ENCODE measurements around the gene NPNT. TPM values are rescaled to one million over a fixed set of nuclear protein-coding genes. Genes with fewer than 3 reads are reported as not detected.
A peak's percentile ranks its signal among the peaks of the same experiment; 100 is the strongest.

The NPNT gene
- total RNA-seq, 1 experiment from 2014 or later: not detected

DNA sequence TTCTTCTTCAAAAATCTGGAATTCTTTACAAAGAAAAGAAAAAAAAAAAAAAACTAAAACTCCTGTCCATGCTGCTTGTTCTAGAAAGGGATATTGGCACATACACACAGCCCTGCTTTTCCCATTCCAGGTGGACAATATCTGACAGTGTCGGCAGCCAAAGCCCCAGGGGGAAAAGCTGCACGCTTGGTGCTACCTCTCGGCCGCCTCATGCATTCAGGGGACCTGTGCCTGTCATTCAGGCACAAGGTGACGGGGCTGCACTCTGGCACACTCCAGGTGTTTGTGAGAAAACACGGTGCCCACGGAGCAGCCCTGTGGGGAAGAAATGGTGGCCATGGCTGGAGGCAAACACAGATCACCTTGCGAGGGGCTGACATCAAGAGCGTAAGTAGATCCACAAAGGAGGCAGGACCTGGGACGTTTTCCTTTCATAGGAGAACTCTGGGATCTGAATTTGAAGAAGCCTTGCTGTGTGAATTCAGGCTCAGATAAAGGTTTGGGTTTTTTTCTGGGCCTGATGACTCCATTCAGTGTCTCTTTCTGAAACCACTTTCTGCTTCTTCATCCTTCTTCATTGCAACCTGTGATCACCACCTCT, 71.9 kb downstream of the NPNT start:
- DNase-seq (ENCODE audit: low read depth): no peak

DNA sequence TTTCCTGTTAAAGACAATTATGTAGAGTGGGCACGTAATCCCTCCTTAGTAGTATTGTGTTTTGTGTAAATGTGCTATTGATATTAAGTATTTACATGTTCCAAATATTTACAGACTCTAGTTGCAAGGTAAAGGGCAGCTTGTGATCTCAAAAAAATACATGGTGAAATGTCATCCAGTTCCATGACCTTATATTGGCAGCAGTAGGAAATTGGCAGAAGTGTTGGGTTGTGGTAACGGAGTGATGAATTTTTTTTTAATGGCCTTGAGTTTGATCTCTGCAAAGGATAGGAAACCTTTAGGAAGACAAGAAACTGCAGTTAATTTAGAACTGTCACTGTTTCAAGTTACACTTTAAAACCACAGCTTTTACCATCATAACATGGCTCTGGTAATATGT, 74.3 kb downstream of the NPNT start:
- no peak for DNase-seq (ENCODE audit: low read depth)

DNA sequence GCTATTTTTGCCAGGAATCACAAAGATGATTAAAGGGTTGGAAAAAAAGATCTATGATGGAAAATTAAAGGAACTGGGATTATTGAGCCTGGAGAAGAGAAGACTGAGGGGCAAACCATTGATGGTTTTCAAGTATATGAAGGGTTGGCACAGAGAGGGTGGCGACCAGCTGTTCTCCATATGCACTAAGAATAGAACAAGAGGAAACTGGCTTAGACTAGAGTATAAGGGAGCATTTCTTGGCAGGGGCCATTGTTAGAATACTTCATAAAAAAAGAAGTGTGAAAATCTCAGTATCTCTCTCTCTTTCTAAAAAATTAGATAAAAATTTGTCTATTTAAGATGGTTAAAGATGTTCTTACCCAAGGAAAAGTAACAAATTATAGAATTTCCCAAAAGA, 75.1 kb downstream of the NPNT start:
- no peak for DNase-seq (ENCODE audit: low read depth)

DNA sequence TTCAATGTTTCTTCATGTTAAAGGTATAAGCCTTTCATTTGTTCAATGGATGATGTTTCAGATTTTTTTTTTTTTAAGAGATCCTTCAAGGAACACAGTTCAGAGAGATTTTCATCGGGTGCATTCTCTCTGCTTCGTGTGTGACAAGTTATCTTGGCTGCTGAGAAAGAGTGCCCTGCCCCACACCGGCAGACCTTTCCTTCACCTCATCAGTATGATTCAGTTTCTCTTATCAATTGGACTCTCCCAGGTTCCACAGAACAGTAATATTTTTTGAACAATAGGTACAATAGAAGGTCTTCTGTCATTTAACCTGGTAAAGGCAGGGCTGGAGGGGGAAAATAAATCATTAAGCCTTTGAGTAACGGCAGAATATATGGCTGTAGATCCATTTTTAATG, 75.8 kb downstream of the NPNT start:
- no peak for DNase-seq (ENCODE audit: low read depth)

DNA sequence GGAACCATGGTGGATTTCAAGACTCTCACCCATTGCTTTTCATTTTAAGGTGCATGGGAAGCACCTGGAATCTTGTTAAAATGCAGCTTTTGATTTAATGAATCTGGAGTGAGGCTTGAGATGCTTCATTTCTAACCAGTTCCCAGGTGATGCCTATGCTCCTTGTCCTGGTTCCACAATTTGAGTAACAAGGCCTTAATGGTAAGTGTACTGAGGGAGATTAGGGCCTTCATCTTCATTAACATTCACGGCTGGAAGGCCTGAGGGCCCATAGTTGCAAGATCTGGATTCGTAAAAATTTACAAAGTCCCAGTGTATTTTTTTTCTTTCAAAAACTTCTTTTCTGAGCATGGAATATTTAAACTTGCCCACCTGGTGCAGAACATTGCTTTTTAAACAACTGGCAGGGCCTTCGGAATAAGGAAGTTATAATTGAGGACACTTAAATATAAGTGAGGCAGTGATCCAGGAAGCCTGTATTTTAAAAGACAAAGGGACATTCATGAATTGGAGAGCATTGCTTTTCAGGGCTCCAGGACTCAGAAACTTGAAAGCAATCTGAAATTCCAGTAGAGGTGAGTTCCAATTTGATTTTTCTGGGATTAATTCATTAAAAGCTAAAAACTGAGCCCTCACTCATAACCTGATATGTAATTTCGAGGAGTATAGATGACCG, 77.8 kb downstream of the NPNT start:
- DNase-seq (ENCODE audit: low read depth): no peak

DNA sequence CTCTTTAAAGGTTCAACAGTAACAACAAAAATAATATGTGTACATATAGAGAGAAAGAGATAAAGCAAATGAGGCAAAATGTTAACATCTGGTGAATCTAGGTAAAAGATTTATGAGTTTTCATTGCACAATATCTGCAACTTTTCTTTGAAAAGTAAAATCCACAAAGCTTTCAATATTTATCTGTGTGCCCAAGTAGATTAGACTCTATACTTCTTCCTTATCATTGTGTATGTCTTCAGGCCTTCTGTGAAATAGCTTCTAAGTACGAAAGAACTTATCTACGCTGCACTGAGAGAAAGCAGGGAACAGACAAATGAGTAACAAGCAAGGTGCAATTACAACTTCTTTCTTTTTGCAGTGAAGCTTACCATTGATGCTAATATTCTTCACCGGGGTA, 81.6 kb downstream of the NPNT start:
- DNase-seq (ENCODE audit: low read depth): no peak

DNA sequence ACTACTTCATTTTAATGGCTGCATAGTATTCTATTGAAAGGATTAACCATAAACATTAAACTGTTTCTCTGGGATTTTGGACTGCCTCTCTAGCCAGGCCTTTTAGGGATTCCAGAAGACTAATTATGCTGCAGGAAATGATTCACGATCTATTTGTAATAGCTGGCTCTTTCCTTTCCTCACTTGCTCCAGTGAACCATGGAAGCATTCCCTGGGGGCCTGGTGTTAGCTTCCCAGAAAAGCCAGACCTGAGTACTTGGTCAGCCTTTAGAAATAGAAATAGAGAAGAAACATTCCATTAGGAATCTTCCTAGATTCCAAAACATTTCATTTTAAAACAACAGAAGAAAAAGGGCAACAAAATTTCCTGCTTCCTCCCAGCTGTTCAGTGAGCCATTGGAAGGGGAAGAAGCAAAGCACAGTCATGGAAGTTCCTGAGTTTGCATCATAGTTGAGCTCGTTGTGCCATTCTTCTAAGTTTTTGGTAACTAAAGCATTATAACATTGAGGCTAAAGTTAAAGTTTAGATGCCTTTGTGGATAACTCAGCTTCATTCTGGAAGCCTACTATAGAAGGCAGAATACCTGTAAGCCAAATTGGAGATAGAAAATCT, 83.5 kb downstream of the NPNT start:
- peak; percentile 73 for DNase-seq (ENCODE audit: low read depth)

DNA sequence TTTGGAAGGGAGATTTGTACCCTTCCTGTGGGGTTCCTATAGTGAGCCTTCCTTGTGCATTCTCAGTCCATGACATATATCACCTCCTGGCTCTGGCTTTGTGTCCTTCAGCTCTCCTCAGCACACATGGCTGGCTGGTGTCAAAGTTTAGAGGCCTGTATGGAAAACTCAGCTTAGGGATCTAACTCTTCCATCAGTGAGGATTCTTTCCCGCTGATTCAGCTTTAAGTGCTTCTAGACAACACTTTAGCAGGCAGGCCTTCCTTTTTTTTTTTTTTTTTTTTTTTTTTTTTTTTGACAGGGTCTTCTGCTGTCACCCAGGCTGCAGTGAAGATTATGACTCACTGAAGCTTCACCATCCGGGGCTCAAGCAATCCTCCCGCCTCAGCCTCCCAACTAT, 84.2 kb downstream of the NPNT start:
- peak; percentile 52 for DNase-seq (ENCODE audit: low read depth)

DNA sequence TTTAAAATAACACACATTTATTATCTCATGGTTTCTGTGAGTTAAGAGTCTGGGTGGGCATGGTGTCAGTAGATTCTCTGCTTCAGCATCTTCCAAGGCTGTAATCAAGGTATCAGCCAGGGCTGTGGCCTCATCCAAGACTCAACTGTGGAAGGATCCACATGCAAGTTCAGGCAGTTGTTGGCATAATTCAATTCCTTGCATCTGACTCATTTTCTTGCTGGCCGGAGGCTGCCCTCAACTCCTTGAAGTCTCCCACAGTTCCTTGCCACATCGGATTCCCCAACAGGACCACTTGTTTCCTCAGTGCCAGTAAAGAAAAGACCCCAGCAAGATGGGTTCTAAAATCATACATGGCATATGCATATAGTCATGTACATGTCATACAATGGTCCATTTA, 93.4 kb downstream of the NPNT start:
- DNase-seq (ENCODE audit: low read depth): peak; percentile 9

DNA sequence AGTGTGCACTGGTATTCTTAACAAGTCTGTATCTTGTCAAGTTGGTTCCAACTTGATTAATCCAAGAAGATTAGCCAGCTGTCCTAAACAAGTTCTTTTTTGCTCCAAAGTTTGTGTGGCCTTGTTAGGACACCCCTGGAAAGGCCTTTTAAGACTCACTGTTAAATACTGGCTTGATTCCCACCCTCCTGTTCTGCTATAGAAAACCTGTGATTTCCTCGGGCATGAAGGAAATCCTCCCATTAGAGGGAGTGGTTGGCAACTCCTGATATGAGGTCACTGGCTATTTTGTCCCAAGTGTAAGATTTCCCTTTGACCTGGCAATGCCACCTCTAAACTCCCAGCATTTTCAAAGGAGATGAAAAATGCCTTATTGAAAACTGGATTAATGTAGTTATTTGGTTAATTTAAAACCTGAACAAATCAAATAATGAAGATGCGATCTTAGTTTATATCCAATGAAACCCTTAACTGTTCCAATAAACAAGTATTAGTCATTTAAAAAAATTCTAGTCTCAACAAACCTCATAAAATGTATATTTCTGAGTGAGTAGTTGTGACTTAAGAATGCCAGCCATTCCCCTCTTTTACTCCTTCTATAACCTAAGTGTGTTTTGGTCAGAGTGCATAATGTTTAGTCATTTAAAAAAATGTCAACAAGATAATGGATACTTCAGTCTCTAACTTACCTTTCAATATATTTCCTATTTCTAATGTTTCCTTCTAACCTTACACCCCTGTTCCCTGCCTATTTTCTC, 94.4 kb downstream of the NPNT start:
- DNase-seq (ENCODE audit: low read depth): no peak

DNA sequence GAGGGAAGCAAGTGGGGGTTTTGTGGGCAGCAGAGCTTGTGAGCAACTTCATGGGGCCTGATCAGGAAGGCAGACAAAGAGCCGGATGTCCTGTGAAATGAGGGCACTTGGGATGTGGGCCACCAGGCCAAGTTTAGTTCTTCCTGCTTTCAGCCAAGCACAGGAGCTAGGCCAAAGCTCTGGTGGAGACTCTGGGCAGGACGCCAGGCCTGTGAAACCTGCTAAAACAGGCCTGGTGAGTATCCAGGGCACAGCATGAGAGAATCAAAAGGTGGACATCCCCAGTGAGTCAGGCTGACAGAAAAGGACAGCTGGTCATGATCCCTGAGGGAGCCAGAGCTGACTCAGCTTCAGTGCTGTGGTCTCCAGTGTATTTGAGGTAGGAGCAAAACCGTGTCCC, 95.7 kb downstream of the NPNT start:
- peak; percentile 94 for DNase-seq (ENCODE audit: low read depth)

DNA sequence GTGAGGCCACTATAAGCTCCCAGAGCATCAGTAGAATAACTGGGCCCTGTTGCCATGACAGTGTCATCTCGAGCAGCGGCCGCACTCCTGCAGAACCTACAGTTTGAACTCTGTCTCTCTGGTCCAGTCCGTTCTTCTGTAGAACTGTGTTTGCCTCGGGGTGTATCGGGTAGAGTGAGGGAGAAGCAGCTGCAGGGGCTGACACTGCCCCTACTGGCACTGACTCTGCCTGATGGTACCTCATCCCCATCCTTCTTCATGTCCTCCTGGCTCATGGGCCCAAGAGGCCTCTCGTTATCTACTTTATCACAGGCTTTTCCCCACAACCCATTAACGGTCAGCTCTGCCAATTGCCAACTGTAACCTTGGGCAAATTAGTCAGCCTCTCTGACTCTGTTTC, 96.5 kb downstream of the NPNT start:
- DNase-seq (ENCODE audit: low read depth): no peak

DNA sequence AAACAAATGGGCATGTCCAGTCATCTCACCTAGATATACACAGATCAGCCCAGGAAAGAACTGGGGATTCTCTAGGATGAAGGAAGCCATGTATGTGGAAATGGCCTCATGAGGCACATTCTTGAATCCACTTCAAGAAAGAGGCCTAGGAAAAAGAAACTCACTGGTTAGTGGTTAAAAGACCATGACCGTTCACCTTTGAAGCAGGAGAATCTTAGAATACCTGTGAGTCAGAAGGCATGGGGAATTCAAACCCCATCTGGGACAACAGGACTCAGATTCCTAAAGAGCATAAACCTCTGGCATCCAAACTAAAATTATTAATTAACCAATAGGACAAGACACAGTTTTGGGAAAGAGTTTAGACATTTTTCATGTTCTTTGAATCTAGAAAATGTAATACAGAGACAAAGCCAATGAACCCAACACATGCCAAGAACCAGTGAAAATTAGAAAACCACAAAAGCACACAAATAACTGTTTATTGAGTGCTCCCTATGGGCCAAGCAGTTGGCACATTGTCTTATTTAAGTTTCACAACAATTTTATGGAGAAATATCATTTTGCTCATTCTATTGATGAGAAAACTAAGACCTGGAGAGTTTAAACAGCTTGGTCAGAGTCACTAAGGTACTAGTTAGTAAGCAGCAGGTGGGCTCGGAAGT, 97.5 kb downstream of the NPNT start:
- DNase-seq (ENCODE audit: low read depth): peak; percentile 20

DNA sequence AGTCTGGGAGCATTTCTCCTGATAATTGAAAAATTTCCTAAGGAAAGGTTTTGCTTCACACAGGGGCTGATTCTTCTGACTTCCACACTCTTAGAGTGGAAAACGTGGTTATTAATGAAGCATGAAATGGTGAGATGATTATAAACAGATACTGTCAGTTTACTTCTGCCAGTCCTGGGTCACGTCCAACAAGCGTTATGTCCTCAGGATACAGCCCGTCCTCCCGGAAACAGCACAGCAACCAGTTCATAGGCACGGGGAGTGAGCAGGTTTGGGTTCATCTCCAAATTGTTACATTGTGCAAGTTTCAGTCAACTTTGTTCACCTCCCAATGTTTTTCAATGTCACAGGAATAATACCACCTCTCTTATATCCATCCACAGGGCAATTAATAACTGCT, 98.8 kb downstream of the NPNT start:
- DNase-seq (ENCODE audit: low read depth): no peak

DNA sequence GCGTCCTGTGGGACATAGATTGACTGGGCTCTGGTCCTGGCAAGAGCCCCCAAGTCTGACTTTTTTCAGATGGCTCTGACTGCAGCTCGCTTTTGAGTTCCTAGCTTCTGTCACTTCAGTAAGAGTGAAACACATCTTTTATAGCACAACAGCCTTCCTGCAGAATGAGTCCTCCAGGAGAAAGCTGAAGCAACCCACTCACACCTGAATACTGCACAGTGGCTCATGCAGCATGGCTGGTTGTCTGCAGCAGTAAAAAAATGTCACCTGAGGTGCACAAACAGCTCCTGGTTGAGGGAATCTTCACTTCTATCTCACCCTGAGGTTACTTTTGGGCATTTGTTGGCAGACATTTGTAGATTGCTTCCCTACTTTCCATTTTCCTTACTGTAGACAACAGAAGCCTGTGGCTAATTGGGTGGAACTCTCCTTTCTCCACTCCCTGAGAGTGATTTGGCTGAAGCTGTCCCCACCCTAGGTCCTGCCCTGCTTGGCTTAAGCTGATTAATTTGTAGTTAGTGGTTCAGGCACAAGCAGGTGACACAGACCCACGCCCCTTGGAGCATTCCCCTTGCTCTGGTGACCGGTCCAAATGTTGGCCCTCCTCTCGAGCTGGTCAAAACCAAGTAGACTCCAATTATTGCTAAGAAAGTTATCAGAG, 99.7 kb downstream of the NPNT start:
- no peak for DNase-seq (ENCODE audit: low read depth)

DNA sequence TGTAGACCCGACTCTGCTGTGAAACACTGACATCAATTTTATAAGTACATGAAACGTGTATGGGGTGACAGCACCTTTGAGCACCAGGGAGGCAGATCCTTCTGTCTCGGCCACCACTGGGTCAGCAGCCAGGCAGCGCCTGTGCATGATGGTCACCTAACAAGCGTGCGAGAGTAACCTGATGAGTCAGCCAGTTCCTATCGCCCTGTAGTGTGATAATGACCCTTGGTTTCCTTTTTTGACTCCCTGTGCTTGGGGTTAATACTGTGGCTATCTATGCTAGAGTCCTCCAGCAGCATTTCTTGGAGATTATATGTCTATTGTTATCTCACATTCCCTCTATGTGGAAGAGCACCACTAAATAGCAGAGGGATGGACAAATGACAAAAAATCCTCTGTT, 101.6 kb downstream of the NPNT start:
- DNase-seq (ENCODE audit: low read depth): peak; percentile 10

DNA sequence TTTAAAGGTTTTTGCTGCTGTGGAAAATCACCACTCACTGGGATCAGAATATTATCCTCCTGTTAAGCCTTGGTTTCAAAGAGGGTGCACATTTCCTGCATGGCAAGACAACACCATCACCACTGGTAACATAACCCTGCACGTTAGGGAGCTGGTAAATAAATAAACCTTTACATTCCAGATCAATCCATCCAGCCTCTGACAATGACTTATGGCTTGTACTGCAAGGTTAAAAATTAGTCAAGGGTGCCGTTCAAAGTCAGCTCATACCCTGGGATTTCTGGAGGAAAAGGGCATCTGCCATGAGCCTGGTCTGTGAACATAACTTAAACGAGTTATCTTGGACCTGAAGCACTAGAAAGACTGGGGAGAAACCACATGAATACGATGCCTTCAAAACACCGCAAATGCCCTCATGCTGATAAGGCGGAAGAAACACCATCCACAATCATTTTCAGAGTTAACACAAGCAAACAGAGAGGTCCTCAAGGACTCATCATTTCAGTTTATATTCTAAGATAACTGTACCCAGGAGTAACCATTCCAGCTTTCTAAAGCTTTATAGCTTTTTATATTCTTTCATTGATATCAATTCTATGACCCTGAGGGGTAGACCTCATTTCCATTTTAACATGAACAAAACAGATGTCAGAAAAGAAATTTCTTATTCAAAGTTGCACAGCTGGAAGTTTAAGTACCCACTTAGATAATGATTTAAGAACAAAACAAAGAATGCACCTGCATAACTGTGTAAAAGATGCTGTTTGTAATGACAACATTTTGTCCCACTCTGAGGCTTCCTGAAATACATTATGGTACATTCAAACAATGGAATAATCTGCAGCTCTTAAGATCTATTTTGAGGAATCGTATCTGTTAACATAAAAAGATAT, 103.1 kb downstream of the NPNT start:
- DNase-seq (ENCODE audit: low read depth): no peak

DNA sequence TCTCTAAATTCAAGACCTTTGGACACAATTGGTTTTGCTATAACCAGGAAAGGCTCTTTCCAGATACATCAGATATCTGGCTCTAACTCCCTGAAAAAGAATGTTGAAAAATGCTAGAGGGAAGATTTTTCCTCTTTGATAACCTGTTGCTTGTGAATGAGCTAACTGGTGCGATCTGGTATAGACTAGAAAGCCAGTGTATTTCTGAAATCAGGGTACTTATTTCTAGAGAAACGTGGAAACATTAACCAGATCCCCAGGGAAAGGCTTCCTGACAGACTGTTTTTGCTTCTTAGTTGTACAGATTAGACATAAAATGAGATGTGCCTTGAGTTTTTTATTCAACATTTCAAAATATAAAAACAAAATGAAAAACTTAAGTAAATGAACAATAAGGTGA, 107.7 kb downstream of the NPNT start:
- no peak for DNase-seq (ENCODE audit: low read depth)

DNA sequence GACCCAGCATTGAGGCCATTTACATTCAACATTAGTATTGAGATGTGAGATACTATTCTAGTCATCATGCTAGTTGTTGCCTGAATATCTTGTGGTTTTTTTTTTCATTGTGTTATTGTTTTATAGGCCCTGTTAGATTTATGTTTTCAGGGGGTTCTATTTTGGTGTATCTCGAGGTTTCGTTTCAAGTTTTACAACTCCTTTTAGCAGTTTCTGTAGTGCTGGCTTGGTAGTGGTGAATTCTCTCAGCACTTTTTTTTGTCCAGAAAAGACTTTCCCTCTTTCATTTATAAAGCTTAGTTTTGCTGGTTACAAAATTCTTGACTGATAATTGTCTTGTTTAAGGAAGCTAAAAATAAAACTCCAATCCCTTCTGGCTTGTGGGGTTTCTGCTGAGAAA, 115.5 kb downstream of the NPNT start:
- DNase-seq (ENCODE audit: low read depth): no peak

DNA sequence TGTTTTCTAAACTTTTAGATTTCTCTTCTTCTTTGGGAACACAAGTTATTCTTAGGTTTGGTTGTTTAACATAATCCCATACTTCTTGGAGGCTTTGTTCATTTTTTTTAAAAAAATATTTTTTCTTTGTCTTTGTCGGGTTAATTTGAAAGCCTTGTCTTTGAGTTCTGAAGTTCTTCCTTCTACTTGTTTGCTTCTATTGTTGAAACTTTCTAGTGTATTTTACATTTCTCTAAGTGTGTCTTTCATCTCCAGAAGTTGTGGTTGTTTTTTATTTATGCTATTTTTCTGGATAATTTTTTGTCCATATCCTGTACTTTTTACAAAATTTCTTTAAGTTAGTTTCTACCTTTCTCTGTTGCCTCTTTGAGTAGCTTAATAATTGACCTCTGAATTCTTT, 116.1 kb downstream of the NPNT start:
- no peak for DNase-seq (ENCODE audit: low read depth)

Measured in HT1080 (cell line).